GM23338 (cell line): ENCODE measurements around the gene LZIC. TPM values are rescaled to one million over a fixed set of nuclear protein-coding genes. Genes with fewer than 3 reads are reported as not detected.

Experiments used
- ATAC-seq: fragments of 200-7000 bp; cut with Tn5 transposase; 3 replicates; pipeline ENCODE4 v1.9.1; 2020
- DNase-seq: peaks from one replicate; pipeline ENCODE4 v3.0.0-alpha.2; 2015; ENCODE audit warnings: low spot score
- H2AFZ ChIP-seq: fragments of 200-600 bp; sonication (generic); 2 replicates; pipeline ENCODE4 v1.8.0; 2016; ENCODE audit warnings: antibody characterized with exemption, mild to moderate bottlenecking, moderate library complexity
- H3F3A ChIP-seq: fragments of 200-600 bp; sonication (generic); replicated peaks from 2 replicates; pipeline ENCODE4 v1.8.0; 2017; ENCODE audit warnings: antibody characterized with exemption, mixed run types, low read depth
- H3K27ac ChIP-seq: fragments of 200-600 bp; sonication (generic); 2 replicates; pipeline ENCODE4 v1.6.1; 2016; ENCODE audit warnings: low read depth
- H3K27me3 ChIP-seq: fragments of 200-600 bp; sonication (generic); 2 replicates; pipeline ENCODE4 v1.8.0; 2016; ENCODE audit warnings: mild to moderate bottlenecking, mixed run types, moderate library complexity; ENCODE audit not compliant: insufficient read depth
- H3K36me3 ChIP-seq: fragments of 200-600 bp; sonication (generic); 2 replicates; pipeline ENCODE4 v1.8.0; 2016; ENCODE audit warnings: mild to moderate bottlenecking; ENCODE audit not compliant: insufficient read depth
- H3K4me1 ChIP-seq: fragments of 200-600 bp; sonication (generic); 2 replicates; pipeline ENCODE4 v1.8.0; 2016; ENCODE audit warnings: mild to moderate bottlenecking, moderate library complexity; ENCODE audit not compliant: insufficient read depth
- H3K4me2 ChIP-seq: fragments of 200-600 bp; sonication (generic); 2 replicates; pipeline ENCODE4 v1.7.1; 2017; ENCODE audit warnings: mixed run types
- H3K4me3 ChIP-seq: fragments of 200-600 bp; sonication (generic); 2 replicates; pipeline ENCODE4 v1.6.1; 2016; ENCODE audit warnings: mixed run types
- H3K79me2 ChIP-seq: fragments of 200-600 bp; sonication (generic); replicated peaks from 2 replicates; pipeline ENCODE4 v1.8.0; 2017; ENCODE audit warnings: mild to moderate bottlenecking; ENCODE audit not compliant: insufficient read depth
- H3K9me2 ChIP-seq: fragments of 200-600 bp; sonication (generic); 2 replicates; pipeline ENCODE4 v1.8.0; 2017; ENCODE audit not compliant: insufficient read depth
- H4K20me1 ChIP-seq: fragments of 200-600 bp; sonication (generic); replicated peaks from 2 replicates; pipeline ENCODE4 v1.8.0; 2017; ENCODE audit warnings: mild to moderate bottlenecking; ENCODE audit not compliant: insufficient read depth
- H3K27ac Mint-ChIP-seq: 2 replicates; pipeline ENCODE4 v1.8.0; 2020; ENCODE audit warnings: inconsistent platforms, mild to moderate bottlenecking, moderate library complexity, mixed read lengths
- H3K27me3 Mint-ChIP-seq: 3 replicates; pipeline ENCODE4 v1.8.0; 2022; ENCODE audit warnings: low read depth, mild to moderate bottlenecking, moderate library complexity, mixed read lengths, inconsistent platforms; ENCODE audit not compliant: insufficient read depth, poor library complexity
- H3K36me3 Mint-ChIP-seq: 3 replicates; pipeline ENCODE4 v1.8.0; 2021; ENCODE audit warnings: low read depth, mild to moderate bottlenecking, inconsistent platforms, moderate library complexity, mixed read lengths
- H3K4me1 Mint-ChIP-seq: 3 replicates; pipeline ENCODE4 v1.8.0; 2020; ENCODE audit warnings: mild to moderate bottlenecking, inconsistent platforms, mixed read lengths
- H3K4me3 Mint-ChIP-seq: 3 replicates; pipeline ENCODE4 v1.8.0; 2021; ENCODE audit warnings: moderate library complexity, mild to moderate bottlenecking, inconsistent platforms, mixed read lengths
- H3K9me3 Mint-ChIP-seq: 3 replicates; pipeline ENCODE4 v1.8.0; 2020; ENCODE audit warnings: moderate library complexity, mild to moderate bottlenecking, inconsistent platforms, mixed read lengths
- CTCF ChIP-seq, 2 experiments: fragments of 200-600 bp in 1 of 2; sonication (generic) in 1 of 2; conservative IDR thresholded peaks; 2 replicates each; pipeline versions ENCODE4 v1.5.1 to v1.6.1; 2016 to 2017; ENCODE audit warnings: antibody characterized with exemption in 2 of 2, low read depth in 2 of 2, mild to moderate bottlenecking in 2 of 2, moderate library complexity in 1 of 2
- ETS1 ChIP-seq: IDR thresholded peaks from 2 replicates; pipeline ENCODE4 v1.6.1; 2016; ENCODE audit warnings: antibody characterized with exemption
- EZH2 ChIP-seq: fragments of 200-600 bp; sonication (generic); IDR thresholded peaks from one replicate; pipeline ENCODE4 v1.8.0; 2017; ENCODE audit warnings: antibody characterized with exemption, mild to moderate bottlenecking, low read depth; ENCODE audit not compliant: unreplicated experiment
- EZH2phosphoT487 ChIP-seq: fragments of 200-600 bp; sonication (generic); IDR thresholded peaks from one replicate; pipeline ENCODE4 v1.8.1; 2018; ENCODE audit warnings: antibody characterized with exemption; ENCODE audit not compliant: unreplicated experiment
- JUNB ChIP-seq: IDR thresholded peaks from one replicate; pipeline ENCODE4 v1.6.1; 2016; ENCODE audit warnings: antibody characterized with exemption; ENCODE audit not compliant: unreplicated experiment
- NANOG ChIP-seq: IDR thresholded peaks from 2 replicates; pipeline ENCODE4 v1.6.1; 2016; ENCODE audit warnings: antibody characterized with exemption, borderline replicate concordance
- POLR2AphosphoS5 ChIP-seq: IDR thresholded peaks from 2 replicates; pipeline ENCODE4 v1.6.1; 2016; ENCODE audit warnings: antibody characterized with exemption, low read depth
- ZNF331 ChIP-seq: fragments of 250-450 bp; sonication (Bioruptor Pico); IDR thresholded peaks from 2 replicates; pipeline ENCODE4 v1.5.0; 2020; ENCODE audit warnings: low read depth, mild to moderate bottlenecking, moderate library complexity
- ZNF462 ChIP-seq: fragments of 250-450 bp; sonication (Bioruptor Pico); IDR thresholded peaks from 2 replicates; pipeline ENCODE4 v1.5.0; 2020; ENCODE audit warnings: mild to moderate bottlenecking, moderate library complexity
- polyA plus RNA-seq: library from polyadenylated mRNA; unstranded; fragments of >200 nt; fragmentation: Nextera tagmentation; extraction: Ambion mirVana; gene quantifications from 2 replicates; pipeline ENCODE4 v1.2.1, GENCODE V29; 2016
- total RNA-seq: library from RNA; depleted of rRNA; stranded (reverse); fragments of >200 nt; shearing (Covaris generic); gene quantifications from 2 replicates; pipeline ENCODE4 v1.2.3, GENCODE V29; 2014

Gene LZIC
- total and polyA plus RNA-seq, 2 experiments from 2014 or later: 19.4 to 23.5 TPM

GRCh38 chr1:9901148-9902059 lies 41.8 kb downstream of the LZIC start:
- Histone ChIP-seq H2AFZ (no peak overlapping the region), H3K4me1 (no peaks in the 10 kb centered on the region), H3K4me3 (no peak overlapping the region), H3K27ac (no peak overlapping the region), H3K79me2 (peaks cover 34% of the 10 kb centered on the region), H3K27me3 (no peaks in the 10 kb centered on the region), H3K9me2 (no peaks in the 10 kb centered on the region; the same call in 1 of the 2 replicates), H4K20me1 (peaks cover 10% of the 10 kb centered on the region), H3K36me3 (no peaks in the 10 kb centered on the region), H3K4me2 (no peak overlapping the region), H3F3A (peaks cover 4% of the 10 kb centered on the region; the same call in 1 of the 2 replicates)
- ATAC-seq (no peak), DNase-seq (no peak)
- Mint-ChIP-seq H3K4me3 (no peak overlapping the region), H3K9me3 (no peaks in the 10 kb centered on the region), H3K36me3 (no peaks in the 10 kb centered on the region), H3K4me1 (peaks cover 10% of the 10 kb centered on the region; the same call in 2 of the 3 replicates), H3K27me3 (no peaks in the 10 kb centered on the region), H3K27ac (0 out of 2 replicates have a peak overlapping the region, but pooled peaks have one; percentile 23)
- no peak for TF ChIP-seq JUNB

GRCh38 chr1:9900142-9901043 lies 42.8 kb downstream of the LZIC start:
- Histone ChIP-seq H3K4me3 (no peak overlapping the region), H2AFZ (no peak overlapping the region), H3K9me2 (no peaks in the 10 kb centered on the region), H3F3A (no peaks in the 10 kb centered on the region; the same call in 1 of the 2 replicates), H3K27me3 (no peaks in the 10 kb centered on the region), H4K20me1 (peaks cover 10% of the 10 kb centered on the region), H3K4me2 (no peak overlapping the region), H3K4me1 (no peaks in the 10 kb centered on the region), H3K79me2 (peaks cover 33% of the 10 kb centered on the region), H3K27ac (no peak overlapping the region), H3K36me3 (no peaks in the 10 kb centered on the region)
- Mint-ChIP-seq H3K27ac (0 out of 2 replicates have a peak overlapping the region, but pooled peaks have one; percentile 23), H3K4me1 (peaks cover 7% of the 10 kb centered on the region; the same call in 2 of the 3 replicates), H3K9me3 (no peaks in the 10 kb centered on the region), H3K36me3 (no peaks in the 10 kb centered on the region), H3K27me3 (no peaks in the 10 kb centered on the region), H3K4me3 (no peak overlapping the region)
- ATAC-seq: no peak; the same call in 2 of the 3 replicates
- no peak for DNase-seq
- no peak for TF ChIP-seq NANOG
- TF ChIP-seq ZNF462 (CRISPR knock-in tag): no peak
- no peak for TF ChIP-seq POLR2AphosphoS5
- no peak for TF ChIP-seq CTCF (conservative IDR thresholded peaks at IDR 0.05; ENCODE audit: low read depth in 2 of 2)
- TF ChIP-seq ETS1: no peak
- no peak for TF ChIP-seq EZH2phosphoT487
- no peak for TF ChIP-seq JUNB
- TF ChIP-seq EZH2: no peak
- TF ChIP-seq ZNF331 (CRISPR knock-in tag): no peak
